Stimulated activated CD4-positive, alpha-beta T cell treated with anti-CD3 and anti-CD28 coated beads, TNF-alpha, amount 100 ng/mL, for 4 hours (primary cell): ENCODE measurements around the gene HOXD8.
A peak's percentile ranks its signal among the peaks of the same experiment; 100 is the strongest.

Experiments
- DNase-seq, 3 experiments: peaks; one replicate each; pipeline ENCODE4 v3.0.0-alpha.2; 2020; ENCODE audit warnings: low read depth in 3 of 3

The HOXD8 gene

DNA sequence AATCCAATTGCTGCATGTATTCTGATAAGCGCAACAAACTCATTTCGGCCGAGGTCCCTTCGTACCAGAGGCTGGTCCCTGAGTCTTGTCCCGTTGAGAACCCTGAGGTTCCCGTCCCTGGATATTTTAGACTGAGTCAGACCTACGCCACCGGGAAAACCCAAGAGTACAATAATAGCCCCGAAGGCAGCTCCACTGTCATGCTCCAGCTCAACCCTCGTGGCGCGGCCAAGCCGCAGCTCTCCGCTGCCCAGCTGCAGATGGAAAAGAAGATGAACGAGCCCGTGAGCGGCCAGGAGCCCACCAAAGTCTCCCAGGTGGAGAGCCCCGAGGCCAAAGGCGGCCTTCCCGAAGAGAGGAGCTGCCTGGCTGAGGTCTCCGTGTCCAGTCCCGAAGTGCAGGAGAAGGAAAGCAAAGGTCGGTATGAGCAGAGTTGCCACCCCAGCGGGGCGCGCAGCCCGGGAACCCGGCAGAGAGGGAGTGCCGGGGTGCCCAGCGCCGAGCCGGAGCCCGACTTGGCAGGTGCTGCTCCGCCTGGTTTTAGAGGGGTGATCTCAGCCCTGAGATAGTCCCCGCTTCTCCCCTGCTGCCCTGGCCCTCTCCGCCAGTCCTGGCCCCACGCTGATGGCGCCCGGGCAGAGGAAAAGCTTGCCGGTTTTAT, 12.2 kb upstream of the HOXD8 start:
- no peak for DNase-seq

DNA sequence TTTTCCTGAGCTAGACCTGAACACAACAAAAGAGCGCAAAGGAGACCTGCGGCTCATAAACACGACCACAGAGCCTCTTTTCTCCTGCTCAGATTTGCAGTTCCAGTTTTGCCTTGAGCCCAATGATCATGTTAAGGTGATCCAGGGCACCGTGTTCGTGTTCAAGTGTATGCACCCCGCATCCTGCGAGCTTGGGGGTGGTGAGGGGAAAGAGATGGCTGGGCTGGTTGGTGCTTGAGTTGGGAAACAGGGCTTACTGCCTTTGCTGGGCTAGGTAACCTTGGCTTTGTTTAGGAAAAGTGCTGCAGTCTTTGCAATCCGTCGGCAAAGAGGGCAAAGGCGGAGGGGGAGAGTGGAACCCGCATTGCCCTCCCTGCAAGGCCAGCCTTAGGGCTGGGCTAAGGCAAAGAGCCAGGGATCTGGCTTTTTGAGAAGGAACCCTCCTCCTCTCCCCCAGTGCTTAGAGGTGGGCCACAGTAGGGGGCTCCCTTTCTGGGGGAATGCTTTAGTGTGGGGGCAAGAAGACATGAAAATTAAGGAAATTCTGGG, 11.6 kb upstream of the HOXD8 start:
- no peak for DNase-seq

DNA sequence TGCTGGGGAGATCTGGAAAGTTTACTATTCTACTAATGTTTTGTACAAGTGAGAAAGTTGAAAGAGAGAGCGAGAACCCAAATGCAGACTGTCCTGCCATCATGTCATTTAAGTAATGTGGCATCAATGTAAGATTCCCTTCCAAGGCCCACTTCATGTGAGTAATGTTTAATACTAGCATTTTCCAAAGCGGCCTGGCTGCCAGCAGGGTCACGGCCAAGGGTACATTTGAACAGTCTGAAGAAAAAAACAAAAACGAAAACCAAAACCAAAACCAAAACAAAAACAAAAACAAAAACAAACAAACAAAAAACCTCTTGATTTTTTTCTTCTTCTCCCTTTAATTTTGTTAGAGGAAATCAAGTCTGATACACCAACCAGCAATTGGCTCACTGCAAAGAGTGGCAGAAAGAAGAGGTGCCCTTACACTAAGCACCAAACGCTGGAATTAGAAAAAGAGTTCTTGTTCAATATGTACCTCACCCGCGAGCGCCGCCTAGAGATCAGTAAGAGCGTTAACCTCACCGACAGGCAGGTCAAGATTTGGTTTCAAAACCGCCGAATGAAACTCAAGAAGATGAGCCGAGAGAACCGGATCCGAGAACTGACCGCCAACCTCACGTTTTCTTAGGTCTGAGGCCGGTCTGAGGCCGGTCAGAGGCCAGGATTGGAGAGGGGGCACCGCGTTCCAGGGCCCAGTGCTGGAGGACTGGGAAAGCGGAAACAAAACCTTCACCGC, 10.7 kb upstream of the HOXD8 start:
- DNase-seq: no peak

DNA sequence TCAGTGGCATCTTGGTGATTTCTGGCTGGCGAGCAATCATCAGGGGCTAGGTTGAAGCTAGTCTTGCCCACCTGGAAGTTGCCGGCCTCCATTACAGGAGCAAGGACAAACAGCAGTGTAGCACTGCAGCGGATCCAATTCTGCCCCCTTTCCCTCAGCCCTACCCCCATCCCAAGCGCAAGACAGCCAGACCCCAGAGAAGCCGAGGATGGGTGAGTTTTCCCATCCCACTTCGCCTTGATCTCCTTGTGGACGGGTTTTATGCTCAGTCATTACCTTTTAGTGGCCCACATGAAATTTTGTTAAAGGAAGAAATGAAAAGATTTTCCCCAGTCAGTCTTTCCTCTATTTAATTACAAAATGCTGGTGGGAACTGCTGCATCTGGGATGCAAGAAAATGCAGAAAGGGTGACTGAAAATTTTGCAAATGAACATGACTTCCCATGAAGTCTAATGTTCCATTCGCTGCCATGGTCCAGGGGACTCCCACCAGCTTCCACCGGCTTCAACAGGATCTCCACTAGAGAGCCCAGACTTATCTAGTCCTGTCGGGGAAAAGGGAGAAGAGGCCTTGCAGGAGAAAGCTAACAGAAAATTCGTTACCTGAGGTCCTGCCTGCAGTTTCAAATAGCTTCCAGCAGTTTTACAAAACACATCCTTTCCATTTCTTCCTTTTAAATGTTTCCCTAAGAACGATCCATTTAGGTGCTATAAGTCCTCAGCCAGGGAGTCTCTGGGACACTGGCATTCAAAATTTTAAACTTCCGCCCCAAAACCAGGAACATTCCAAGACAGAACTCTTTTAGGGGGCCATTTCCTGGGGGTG, 8.9 kb upstream of the HOXD8 start:
- DNase-seq: no peak

DNA sequence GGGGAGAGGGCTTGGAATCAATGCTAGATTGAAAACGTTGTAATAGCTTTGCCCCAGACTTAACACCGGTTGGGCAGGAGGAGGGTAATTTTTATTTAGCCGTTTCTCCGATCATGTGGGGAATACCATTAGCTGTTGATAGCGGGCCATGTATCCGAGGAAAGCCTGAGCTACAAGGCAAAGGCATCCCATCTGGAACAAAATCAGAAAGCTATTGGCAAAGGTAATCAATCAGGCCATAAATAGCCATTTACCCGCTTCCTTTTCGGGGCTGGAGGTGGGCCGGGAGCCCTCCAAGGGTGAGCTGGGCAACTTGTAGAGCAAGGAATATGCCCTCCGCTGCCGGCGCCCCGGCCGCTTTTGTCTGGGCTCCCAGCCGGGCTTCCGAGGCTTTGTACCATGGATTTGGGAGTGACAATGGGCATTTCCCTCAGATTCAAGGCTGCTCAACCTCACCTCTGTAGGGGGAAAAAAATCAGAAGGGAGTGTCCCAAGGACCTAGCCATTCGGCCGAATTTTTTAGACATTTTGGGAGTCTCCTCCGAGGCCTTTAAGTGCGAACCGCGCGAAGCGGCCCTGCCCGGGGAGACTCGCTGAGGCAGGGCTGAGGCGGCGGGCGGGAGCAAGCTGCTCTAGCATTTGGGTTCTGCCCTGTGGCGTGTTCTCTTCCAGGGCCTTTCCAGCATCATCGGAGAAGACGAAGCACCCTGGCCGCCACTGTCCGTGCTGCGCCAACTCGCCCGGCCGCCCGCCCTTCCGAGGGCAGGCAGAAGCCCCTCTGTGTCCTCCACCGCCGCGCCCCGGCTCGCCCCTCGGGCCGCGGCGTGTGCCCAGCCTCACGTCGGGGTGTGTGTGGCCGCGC, 8.1 kb upstream of the HOXD8 start:
- DNase-seq: no peak

DNA sequence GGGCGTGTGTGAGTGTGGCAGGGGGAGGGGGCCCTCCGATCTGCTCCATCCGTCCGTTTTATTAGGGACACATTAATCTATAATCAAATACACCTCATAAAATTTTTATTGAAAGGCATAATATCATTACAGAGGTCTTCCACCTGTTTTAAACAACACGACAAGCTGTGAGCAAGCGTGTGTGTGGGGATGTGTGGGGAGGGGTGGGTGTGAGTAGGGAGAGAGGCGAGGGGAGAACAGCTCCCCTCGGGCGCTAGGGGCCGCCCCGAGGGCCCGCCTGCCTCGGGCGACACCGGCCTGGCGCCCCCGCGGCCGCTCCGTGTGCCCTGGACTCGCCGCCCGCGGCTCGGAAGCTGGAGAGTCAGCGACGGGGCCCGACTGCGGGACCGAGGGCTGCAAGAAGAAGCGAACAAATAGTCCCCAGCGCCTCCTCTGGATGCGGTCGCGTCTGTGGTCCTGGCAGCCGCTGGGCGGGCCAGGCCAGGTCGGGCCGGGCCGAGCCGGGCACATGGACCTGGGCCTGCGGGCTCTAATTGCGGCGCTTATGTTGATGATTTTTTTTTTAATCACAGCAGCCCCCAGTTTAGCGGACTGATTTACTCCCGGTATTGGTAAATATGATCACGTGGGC, 7.3 kb upstream of the HOXD8 start:
- DNase-seq: no peak

DNA sequence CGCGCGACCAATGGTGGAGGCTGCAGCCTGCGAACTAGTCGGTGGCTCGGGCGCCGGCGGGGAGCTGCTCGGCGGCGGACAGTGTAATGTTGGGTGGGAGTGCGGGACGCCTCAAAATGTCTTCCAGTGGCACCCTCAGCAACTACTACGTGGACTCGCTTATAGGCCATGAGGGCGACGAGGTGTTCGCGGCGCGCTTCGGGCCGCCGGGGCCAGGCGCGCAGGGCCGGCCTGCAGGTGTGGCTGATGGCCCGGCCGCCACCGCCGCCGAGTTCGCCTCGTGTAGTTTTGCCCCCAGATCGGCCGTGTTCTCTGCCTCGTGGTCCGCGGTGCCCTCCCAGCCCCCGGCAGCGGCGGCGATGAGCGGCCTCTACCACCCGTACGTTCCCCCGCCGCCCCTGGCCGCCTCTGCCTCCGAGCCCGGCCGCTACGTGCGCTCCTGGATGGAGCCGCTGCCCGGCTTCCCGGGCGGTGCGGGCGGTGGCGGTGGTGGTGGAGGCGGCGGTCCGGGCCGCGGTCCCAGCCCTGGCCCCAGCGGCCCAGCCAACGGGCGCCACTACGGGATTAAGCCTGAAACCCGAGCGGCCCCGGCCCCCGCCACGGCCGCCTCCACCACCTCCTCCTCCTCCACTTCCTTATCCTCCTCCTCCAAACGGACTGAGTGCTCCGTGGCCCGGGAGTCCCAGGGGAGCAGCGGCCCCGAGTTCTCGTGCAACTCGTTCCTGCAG, 6.7 kb upstream of the HOXD8 start, which contains the start of gene HOXD9:
Gene HOXD9 (plus strand): TSS at position 37 of the 728 bp plus-strand sequence. CDS start 50 bp downstream, at position 87.
- DNase-seq: no peak

DNA sequence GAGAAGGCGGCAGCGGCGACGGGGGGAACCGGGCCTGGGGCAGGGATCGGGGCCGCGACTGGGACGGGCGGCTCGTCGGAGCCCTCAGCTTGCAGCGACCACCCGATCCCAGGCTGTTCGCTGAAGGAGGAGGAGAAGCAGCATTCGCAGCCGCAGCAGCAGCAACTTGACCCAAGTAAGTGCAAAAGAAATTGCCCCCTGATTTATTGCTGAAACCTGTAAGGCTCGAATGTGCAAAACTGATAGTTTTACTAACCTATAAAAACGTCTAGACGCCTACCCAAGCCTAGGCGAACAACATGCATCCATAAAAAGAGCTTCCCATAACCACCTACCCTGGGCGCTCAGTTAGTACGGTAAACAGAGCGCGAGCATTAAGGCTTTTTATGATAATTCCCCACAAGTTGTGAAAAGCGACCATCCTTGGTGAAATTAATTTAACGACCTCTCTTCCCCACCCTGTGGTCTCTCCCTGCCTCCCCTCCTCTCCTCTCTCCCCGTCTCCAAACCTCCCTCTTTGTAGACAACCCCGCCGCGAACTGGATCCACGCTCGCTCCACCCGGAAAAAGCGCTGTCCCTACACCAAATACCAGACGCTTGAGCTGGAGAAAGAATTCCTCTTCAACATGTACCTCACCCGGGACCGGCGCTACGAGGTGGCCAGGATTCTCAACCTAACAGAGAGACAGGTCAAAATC, 5.9 kb upstream of the HOXD8 start:
- no peak for DNase-seq

DNA sequence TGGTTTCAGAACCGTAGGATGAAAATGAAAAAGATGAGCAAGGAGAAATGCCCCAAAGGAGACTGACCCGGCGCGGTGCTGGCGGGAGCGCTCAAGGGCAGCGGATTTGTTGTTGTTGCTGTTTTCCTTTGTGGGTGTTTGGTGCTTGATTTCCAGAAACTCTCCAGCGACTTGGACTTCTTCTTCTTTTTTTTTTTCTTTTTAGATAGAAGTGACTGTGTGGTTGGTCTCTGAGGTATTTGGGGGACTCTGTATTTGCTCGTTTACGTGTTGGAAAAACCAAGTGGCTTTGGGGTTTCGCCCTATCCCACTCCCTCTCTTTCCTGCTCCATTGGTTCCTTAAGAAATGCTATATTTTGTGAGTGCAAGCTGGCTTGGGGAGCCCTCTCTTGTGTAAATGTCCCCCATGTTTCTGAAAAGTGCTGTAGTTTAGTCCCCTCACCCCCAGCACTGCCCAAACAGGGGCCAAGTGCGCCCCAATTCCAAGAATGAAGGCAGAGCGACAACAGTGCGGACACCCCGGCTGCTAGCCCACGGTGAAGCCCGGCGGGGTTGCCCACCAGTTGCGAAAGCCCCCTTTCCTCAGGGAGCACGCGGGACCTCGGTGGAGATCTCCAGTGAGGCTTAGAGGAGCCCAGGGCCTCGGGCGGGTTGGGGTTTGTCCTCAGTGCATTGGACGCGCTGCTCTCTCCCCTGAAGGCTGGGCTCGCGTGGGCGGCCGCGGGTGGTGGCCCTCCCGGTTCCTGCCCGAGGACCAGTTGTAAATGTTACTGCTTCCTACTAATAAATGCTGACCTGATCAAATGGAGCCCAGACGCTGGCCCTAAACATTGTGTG, 5.2 kb upstream of the HOXD8 start:
- no peak for DNase-seq

DNA sequence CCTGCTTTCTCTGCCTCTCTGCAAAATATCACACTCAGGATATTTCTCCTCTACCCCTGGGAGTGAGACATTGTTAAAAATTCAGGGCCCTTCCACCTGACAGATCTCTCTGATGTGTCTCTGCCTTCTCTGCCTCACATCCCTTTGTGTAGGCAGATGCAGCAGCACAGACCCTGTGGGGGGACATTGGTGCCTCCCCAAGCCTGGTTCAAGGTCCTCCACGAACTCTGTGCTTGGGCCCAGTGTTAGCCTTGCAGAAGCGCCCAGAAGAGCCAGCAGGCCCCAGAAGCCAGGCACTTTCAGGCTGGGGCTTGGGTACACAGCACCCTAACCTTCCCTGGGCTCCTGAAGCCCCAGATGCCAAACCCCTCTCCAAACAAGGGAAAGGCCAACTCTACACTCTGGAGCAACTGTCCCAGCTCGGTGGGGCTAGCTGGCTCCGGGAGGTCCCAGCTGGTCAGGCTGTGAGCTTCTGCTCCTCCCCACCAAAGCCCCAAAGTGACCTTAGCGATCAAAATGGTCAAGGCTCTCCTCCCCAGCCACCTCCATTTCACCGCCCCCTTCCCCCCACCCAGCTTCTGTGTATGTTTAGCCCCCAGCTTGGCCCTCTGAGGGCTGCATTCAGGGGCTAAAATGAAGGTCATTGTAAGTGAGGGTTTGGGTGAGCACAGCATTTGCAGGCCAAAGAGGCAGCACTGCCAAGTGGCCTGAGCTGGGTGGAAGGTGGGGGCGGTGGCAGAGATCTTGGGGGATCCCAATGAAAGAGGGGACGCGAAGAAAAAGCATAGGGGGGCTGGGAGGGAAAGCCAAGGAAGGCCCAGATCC, 4.3 kb upstream of the HOXD8 start:
- no peak for DNase-seq

DNA sequence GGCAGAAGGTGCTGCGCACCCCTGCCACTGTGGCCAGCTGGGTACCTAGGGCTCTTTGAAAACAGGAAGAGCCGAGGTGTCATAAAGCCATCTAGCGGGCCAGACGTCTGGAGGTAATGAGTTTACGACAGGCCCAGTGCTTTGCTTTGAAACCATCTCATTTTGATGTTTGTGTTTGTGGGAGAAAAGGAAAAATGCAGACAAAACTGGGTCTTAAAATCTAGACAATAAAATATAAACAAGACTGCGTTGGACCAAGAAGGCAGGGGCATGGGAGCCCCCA, 3.8 kb upstream of the HOXD8 start:
- no peak for DNase-seq

DNA sequence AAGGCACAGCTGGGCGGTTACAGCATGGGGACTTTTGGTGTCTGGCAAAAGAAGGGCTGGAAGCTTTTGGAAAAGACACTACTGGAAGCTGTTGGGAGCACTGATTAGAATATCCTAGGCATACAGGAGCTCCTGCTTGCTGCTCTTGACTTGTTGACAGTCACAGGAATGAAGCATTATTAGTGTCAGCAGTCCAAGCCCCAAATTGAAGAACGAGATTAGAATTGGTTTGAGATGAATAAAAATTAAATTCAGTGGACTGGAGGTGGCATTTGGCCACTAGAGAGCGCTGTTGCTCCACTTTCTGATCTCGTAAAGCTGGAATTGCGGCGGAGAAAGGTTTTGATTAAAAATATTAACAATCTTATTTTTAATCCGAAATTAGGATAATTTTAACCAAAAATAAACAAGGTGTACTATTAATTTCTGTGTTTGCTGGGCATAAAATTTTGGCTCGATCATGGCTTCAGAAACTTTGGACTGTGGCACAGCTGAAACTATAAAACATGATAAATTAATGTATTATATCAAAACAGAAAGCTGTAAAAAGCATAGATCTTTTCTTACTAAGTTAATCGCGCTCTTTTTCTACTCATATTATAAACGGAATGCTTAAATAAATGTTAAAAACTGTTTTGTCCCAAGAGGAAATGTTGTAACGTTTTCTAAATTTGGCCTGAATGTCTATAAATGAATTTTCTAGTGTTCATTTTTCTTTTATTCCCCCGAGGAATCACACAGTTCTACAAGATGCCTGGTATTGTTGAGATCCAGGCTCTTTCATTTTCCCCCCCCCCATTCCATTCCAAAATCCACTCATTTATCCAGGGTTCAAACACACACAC, 2.4 kb upstream of the HOXD8 start:
- peak; percentile 32 to 47 (median 45) for DNase-seq

DNA sequence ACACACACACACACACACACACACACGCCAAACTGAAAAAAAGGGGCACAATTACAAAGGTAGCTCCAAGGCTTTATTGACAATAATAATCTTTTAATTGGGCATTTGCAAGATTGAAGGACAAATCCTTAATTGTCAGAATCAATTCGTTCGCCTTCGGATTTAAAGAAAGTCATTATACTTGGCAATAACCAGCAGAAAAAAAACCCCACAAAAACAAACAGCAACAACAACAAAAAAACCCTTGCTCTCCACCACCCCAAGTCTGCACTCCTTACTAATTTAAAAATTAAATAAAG, 1.8 kb upstream of the HOXD8 start:
- no peak for DNase-seq

DNA sequence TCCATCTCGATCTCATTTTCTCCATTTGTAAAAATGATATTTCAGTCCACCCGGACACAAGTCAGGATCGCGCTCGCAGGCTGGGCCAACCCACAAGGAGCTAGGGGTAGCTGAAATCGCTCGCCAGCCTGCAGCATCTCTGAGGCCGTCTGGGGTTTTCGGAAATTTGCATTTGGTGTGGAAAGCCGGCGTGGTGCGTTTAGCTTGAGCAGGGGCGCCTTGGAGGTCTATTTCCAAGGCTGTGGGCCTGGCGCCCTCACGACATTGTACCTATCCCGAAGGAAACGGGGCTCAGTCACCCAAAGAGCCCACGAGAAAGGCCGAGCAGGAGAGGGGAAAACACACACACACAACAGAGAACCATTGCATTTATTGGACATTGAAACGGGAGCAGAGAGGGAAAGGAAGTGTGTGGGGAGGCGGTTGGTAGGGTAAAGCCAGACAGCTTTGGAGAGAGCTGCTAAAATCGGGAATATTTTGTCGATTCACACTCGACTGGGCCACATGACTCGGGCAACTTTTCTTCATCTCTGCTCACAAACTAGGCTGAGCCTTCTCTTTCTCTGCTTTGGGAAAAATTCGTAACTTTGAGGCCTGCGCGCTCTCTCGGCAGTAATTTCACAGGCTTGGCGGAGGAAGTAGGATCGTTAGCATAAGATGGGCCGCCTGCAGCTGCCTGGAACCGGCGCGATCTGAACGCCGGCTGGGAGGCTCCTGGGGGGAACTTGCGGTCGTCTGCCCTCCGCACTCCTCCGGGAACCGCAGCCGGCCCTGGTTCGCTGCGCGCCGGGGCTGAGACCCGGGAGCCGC, 1.1 kb upstream of the HOXD8 start:
- no peak for DNase-seq

DNA sequence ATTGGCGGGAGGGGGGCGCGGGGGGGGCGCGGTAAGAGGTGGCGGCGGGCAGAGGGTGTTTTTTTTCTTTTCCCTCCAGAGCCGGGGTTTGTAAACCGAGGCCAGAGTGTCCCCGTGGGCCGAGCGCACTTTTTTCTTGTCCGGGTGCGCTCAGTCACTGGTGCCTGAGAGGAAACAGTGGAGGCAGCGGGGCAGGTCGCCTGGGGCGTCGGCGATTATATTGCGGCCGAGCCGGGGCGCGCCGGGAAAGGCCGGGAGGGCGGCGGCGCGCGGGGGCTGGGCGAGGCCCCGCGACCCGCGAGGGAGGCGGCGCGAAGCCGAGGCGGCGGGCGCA, 275 bp downstream of the HOXD8 start:
- DNase-seq: no peak

DNA sequence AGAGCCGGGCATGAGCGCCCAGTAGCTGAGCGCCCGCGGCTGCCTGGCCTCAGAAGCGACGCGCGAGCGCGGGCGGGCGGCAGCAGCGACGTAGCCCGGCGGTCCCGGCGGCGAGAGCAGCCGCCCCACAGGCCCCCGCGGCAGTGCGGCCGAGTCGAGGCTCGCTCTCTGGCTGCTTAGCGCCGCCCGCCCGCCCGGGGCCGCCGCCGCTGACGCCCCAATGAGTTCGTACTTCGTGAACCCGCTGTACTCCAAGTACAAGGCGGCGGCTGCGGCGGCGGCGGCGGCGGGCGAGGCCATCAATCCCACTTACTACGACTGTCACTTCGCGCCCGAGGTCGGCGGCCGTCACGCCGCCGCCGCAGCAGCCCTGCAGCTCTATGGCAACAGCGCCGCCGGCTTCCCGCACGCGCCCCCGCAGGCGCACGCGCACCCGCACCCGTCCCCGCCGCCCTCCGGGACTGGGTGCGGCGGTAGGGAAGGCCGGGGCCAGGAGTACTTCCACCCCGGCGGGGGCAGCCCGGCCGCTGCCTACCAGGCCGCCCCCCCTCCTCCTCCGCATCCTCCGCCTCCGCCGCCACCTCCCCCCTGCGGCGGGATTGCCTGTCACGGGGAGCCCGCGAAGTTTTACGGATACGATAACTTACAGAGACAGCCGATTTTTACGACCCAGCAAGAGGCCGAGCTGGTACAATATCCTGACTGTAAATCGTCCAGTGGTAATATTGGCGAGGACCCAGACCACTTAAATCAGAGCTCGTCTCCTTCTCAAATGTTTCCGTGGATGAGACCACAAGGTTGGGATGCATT, 847 bp downstream of the HOXD8 start:
- no peak for DNase-seq
